Thyroid gland (tissue), 4 donors: Measurements from ENCODE around the gene IFIT1.

ENCODE experiments used
- CTCF ChIP-seq, 6 experiments: fragments of 200-600 bp in 3 of 6; fragments of 450-650 bp in 3 of 6; sonication (generic) in 3 of 6; IDR thresholded peaks; one replicate each; pipeline ENCODE4 v1.5.1; 2016 to 2019; ENCODE audit warnings: antibody characterized with exemption in 6 of 6, mild to moderate bottlenecking in 2 of 6, inconsistent platforms in 1 of 6, moderate library complexity in 1 of 6
- POLR2A ChIP-seq, 2 donors: fragments of 450-650 bp; IDR thresholded peaks; one replicate each; pipeline ENCODE4 v1.6.1; 2017; ENCODE audit warnings: antibody characterized with exemption in 2 of 2, mild to moderate bottlenecking in 2 of 2, moderate library complexity in 1 of 2

- TF ChIP-seq CTCF (IDR thresholded peaks at IDR 0.05): no peak
- TF ChIP-seq POLR2A (IDR thresholded peaks at IDR 0.05): no peak
Observed at GRCh38 chr10:89351780-89352597, 40.4 kb upstream of the IFIT1 start.
